Measurements from ENCODE around the gene ANKLE2. TPM values are rescaled to one million over a fixed set of nuclear protein-coding genes. Genes with fewer than 3 reads are reported as not detected.

The ANKLE2 gene
- total and polyA plus RNA-seq, 2 of the 8 experiments (the other 6 are each of a cell fraction or from before 2014, with no cell fraction given) = 41.0 to 64.9 TPM

DNA sequence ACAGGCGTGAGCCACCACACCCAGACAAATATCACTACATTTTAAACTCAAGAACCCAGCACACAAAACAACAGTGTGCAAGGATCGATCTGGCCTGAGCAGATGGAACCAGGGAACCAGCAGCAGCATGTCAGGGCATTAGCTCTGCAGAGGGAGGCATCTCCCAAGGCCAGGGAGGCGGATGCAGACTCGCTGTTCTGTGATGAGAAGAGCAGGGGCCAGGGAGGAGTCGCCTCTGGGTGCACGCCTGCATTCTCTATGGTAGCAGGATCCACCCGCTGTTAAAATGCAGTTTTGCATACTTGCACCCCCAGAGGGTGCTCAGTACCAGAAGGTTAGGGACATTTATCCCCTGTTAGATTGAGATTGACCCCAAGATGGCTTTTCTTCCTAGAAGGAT is 33.1 kb downstream of the ANKLE2 start:
- TF ChIP-seq FOSL1 (IDR thresholded peaks at IDR 0.05; ENCODE audit: insufficient read depth, low read depth, low read length) (no peak), SIRT6 (IDR thresholded peaks at IDR 0.05; ENCODE audit: low read length) (no peak)
- ChIA-PET CTCF (ENCODE audit: partially characterized antibody) (no interaction called here), POLR2A (ENCODE audit: partially characterized antibody) (interaction anchor here (0.9 to 3.1 kb wide), 4 partner anchors 10 to 46 kb away, joined by 3 to 17 read pairs (median 6); partner anchors contain the start of gene PGAM5)
- Histone ChIP-seq H2AFZ (ENCODE audit: low read length) (no peak overlapping the region), H3K79me1 (ENCODE audit: low read depth, low read length) (no peaks in the 10 kb centered on the region), H2AK5ac (ENCODE audit: low read depth, low read length) (no peak overlapping the region), H4K8ac (ENCODE audit: extremely low read depth, insufficient read depth, low read length) (no peak overlapping the region), H3K4me2 (ENCODE audit: insufficient read depth in 1 of 2, low read depth in 2 of 2, low read length in 2 of 2) (no peak overlapping the region), H2BK120ac (replicated peaks; ENCODE audit: low read depth, low read length) (no peak overlapping the region), H3K23ac (ENCODE audit: insufficient read length) (no peak overlapping the region), H2BK12ac (ENCODE audit: low read depth, low read length) (no peak overlapping the region), H3K9me3 (ENCODE audit: insufficient read depth in 2 of 2, low read depth in 1 of 2, low read length in 1 of 2) (peaks cover 0 to 8% of the 10 kb centered on the region in 2 experiments; a peak in 1 of 4 replicates), H3K14ac (ENCODE audit: insufficient read length) (no peak overlapping the region), H3K4me1 (replicated peaks in 1 of 4; ENCODE audit: control insufficient read depth in 3 of 4, insufficient read depth in 4 of 4, low read length in 3 of 4) (no peaks in the 10 kb centered on the region; a peak in 1 of 7 replicates), H4K20me1 (replicated peaks in 1 of 2; ENCODE audit: control insufficient read depth in 1 of 2, insufficient read depth in 2 of 2, low read length in 2 of 2) (peaks cover 4 to 13% of the 10 kb centered on the region in 2 experiments), H2BK15ac (ENCODE audit: low read length) (no peak overlapping the region), H3K56ac (replicated peaks; ENCODE audit: insufficient read length, low read depth, low read length) (no peak overlapping the region), H4K91ac (replicated peaks; ENCODE audit: insufficient read length, low read length) (no peak overlapping the region), H3K79me2 (ENCODE audit: control insufficient read depth in 1 of 2, insufficient read depth in 2 of 2, low read length in 2 of 2) (no peaks in the 10 kb centered on the region; a peak in 1 of 4 replicates), H4K5ac (ENCODE audit: insufficient read length, low read depth, low read length) (no peak overlapping the region), H3K4me3 (ENCODE audit: extremely low read depth in 1 of 4, insufficient read depth in 2 of 4, low read depth in 3 of 4, low read length in 4 of 4) (no peak overlapping the region), H3K23me2 (ENCODE audit: low read depth, low read length) (no peaks in the 10 kb centered on the region), H3K9ac (replicated peaks in 1 of 4; ENCODE audit: extremely low read depth in 1 of 4, low read depth in 3 of 4, low read length in 3 of 4) (no peak overlapping the region), H3K4ac (replicated peaks; ENCODE audit: insufficient read length, low read depth, low read length) (no peak overlapping the region), H2BK20ac (ENCODE audit: low read length) (no peak overlapping the region), H3K27ac (ENCODE audit: low read depth, low read length) (no peak overlapping the region), H3K27me3 (replicated peaks in 1 of 4; ENCODE audit: control insufficient read depth in 3 of 4, extremely low read depth in 1 of 4, insufficient read depth in 3 of 4, low read length in 3 of 4) (no peaks in the 10 kb centered on the region), H3K36me3 (ENCODE audit: control insufficient read depth in 2 of 4, insufficient read depth in 4 of 4, low read length in 3 of 4) (peaks cover 31 to 88% (median 66%) of the 10 kb centered on the region in 4 experiments), H2BK5ac (ENCODE audit: low read depth, low read length) (no peak overlapping the region), H3K18ac (ENCODE audit: extremely low read depth, low read length) (no peak overlapping the region)
- 94% methylated on average over 7 of the region's 7 CpGs; no CpG with 5 or more reads in 1 of the 2 experiments for WGBS, 2 experiments (ENCODE audit: extremely low coverage in 1 of 2, insufficient coverage in 1 of 2, insufficient read length in 1 of 2, insufficient replicate concordance in 2 of 2, low coverage in 1 of 2, low lambda C conversion rate in 2 of 2, missing lambda C conversion rate in 1 of 2)
- no peak for DNase-seq (ENCODE audit: low read depth in 1 of 2, low spot score in 2 of 2)
- no peak for FAIRE-seq

Data from H1 (cell line).